Heart right ventricle (tissue), 16 donors: ENCODE data around the gene PGR. TPM values are rescaled to one million over a fixed set of nuclear protein-coding genes. Genes with fewer than 3 reads are reported as not detected.

Source experiments
- ATAC-seq, 8 donors: fragments of 200-7000 bp; cut with Tn5 transposase; one replicate each; pipeline ENCODE4 v1.9.1; 2020; ENCODE audit warnings: mild to moderate bottlenecking in 8 of 8, moderate library complexity in 8 of 8, moderate number of reproducible peaks in 1 of 8
- DNase-seq, 2 donors: peaks; one replicate each; pipeline ENCODE4 v3.0.0-alpha.2; 2020
- H3K27ac ChIP-seq, 10 donors: fragments of 200-600 bp; sonication (generic) in 2 of 10; one replicate each; pipeline versions ENCODE4 v1.5.0 to v1.8.0; 2020 to 2022; ENCODE audit warnings: mild to moderate bottlenecking in 3 of 10
- H3K27me3 ChIP-seq, 7 donors: fragments of 200-600 bp; one replicate each; pipeline ENCODE4 v1.8.0; 2021 to 2022; ENCODE audit warnings: mild to moderate bottlenecking in 2 of 7
- H3K36me3 ChIP-seq, 9 donors: fragments of 200-600 bp; sonication (generic) in 1 of 9; one replicate each; pipeline versions ENCODE4 v1.5.0 to v1.8.0; 2020 to 2022; ENCODE audit warnings: mild to moderate bottlenecking in 2 of 9
- H3K4me1 ChIP-seq, 9 donors: fragments of 200-600 bp; sonication (generic) in 1 of 9; one replicate each; pipeline versions ENCODE4 v1.5.0 to v1.8.0; 2020 to 2022; ENCODE audit warnings: mild to moderate bottlenecking in 4 of 9
- H3K4me3 ChIP-seq, 10 donors: fragments of 200-600 bp; sonication (generic) in 2 of 10; one replicate each; pipeline versions ENCODE4 v1.5.0 to v1.8.0; 2020 to 2022; ENCODE audit warnings: mild to moderate bottlenecking in 7 of 10, moderate library complexity in 2 of 10
- H3K9me3 ChIP-seq, 11 donors: fragments of 200-600 bp in 10 of 11; sonication (generic) in 2 of 11; one replicate each; pipeline versions ENCODE4 v1.5.0 to v1.8.0; 2013 to 2022; ENCODE audit warnings: mild to moderate bottlenecking in 2 of 11, control low read depth in 1 of 11, moderate library complexity in 1 of 11
- WGBS, 2 donors: extraction: QIAGEN DNeasy Blood & Tissue Kit; methylation state at CpG; one replicate each; pipeline ENCODE4 v1.1.7; 2013; ENCODE audit warnings: inconsistent platforms in 1 of 2; 5-methylcytosine and 5-hydroxymethylcytosine counted together
- intact Hi-C, 10 donors: fragments of 100-400 bp; cut with DNase I; formaldehyde crosslinking; loops; one replicate each; pipeline versions ENCODE4 v1.11.1 to v1.14.2; 2022
- polyA plus RNA-seq, 2 donors: library from polyadenylated mRNA; stranded (reverse); fragments of 200-250 nt; gene quantifications; one replicate each; pipeline ENCODE4 v1.2.3, GENCODE V29; 2013
- total RNA-seq, 10 donors: library from RNA; stranded (reverse); fragmentation: NEBNext Ultra II Directional in 3 of 10; extraction: Animal tissue kit (Norgen Biotek cat#: 25700) in 3 of 10; gene quantifications; one replicate each; pipeline versions ENCODE4 v1.2.1 to v1.2.4, GENCODE V29; 2021 to 2023
- TF ChIP-seq, protein P1 (sequence below), 9 donors: fragments of 200-600 bp; sonication (generic) in 2 of 9; IDR thresholded peaks; one replicate each; pipeline versions ENCODE4 v1.5.0 to v1.8.0; 2021 to 2022; ENCODE audit warnings: antibody characterized with exemption in 9 of 9, mild to moderate bottlenecking in 5 of 9, moderate library complexity in 1 of 9
- donor health status: Arrhythmogenic right ventricular cardiomyopathy.
- donor health status: ischemic (EF 13 %, LVEDD 7.1; RV severe dilation, severe dysfunction).
- donor health status: healthy with polysubstance abuse.
- donor health status: DM: no; HTN: yes; CAD: no.
- donor health status: DM: no; HTN: no; CAD: no.
- donor health status: ischemic (EF 25% LVEDD 6.9; RV normal size, moderate dysfunction).
- donor health status: ischemic (EF 25% LVEDD 5.7; RV mildly dilated, moderate dysfunction).
- donor health status: healthy.
- donor health status: DM: yes; HTN: yes; CAD: no.
- donor health status: Ischemic cardiomyopathy.
- donor health status: ischemic (EF 35%, LVEDD 5.7; RV mildly dilated, moderate dysfunction).
- donor health status: nonischemic (EF 11% LVEDD 7.7; RV severe dilation, severe dysfunction).
- donor health status: DM: yes; HTN: yes; CAD: no.
- donor health status: PGD.
- donor health status: ischemic (EF 29% LVEDD 5.4; RV normal size, mild dysfunction).
- donor health status: nonischemic (EF 23%, LVEDD 6.1; RV moderate dilation, normal function).

Gene PGR
- total and polyA plus RNA-seq, 12 donors: 1.1 to 16.3 (median 10.2) TPM

DNA sequence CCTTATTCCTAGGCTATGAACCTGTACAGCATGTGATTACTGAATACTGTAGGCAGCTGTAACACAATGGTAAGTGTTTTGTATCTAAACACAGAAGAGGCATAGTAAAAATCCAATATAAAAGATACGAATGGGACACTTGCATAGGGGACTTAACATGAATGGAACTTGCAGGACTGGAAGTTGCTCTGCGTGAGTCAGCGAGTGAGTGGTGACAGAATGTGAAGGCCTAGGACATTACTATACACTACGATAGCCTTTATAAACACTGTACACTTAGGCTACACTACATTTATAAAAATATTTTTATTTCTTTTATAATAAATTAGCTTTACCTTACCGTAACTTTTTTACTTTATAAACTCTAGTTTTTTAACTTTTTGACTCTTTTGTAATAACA lies 81.1 kb downstream of the PGR start:
- Histone ChIP-seq H3K36me3 (peaks cover 0 to 5% (median 0%) of the 10 kb centered on the region in 9 donors), H3K27me3 (no peaks in the 10 kb centered on the region), H3K27ac (no peak overlapping the region), H3K9me3 (no peaks in the 10 kb centered on the region), H3K4me3 (no peak overlapping the region), H3K4me1 (no peaks in the 10 kb centered on the region)
- intact Hi-C loops: no loop called here
- ATAC-seq: peak in 1 of 8 donors; percentile 33
- TF ChIP-seq, protein P1, sequence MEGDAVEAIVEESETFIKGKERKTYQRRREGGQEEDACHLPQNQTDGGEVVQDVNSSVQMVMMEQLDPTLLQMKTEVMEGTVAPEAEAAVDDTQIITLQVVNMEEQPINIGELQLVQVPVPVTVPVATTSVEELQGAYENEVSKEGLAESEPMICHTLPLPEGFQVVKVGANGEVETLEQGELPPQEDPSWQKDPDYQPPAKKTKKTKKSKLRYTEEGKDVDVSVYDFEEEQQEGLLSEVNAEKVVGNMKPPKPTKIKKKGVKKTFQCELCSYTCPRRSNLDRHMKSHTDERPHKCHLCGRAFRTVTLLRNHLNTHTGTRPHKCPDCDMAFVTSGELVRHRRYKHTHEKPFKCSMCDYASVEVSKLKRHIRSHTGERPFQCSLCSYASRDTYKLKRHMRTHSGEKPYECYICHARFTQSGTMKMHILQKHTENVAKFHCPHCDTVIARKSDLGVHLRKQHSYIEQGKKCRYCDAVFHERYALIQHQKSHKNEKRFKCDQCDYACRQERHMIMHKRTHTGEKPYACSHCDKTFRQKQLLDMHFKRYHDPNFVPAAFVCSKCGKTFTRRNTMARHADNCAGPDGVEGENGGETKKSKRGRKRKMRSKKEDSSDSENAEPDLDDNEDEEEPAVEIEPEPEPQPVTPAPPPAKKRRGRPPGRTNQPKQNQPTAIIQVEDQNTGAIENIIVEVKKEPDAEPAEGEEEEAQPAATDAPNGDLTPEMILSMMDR (IDR thresholded peaks at IDR 0.05): no peak
- no peak for DNase-seq
- WGBS, 2 donors: 74 to 84% methylated on average over 5 of the region's 5 CpGs

DNA sequence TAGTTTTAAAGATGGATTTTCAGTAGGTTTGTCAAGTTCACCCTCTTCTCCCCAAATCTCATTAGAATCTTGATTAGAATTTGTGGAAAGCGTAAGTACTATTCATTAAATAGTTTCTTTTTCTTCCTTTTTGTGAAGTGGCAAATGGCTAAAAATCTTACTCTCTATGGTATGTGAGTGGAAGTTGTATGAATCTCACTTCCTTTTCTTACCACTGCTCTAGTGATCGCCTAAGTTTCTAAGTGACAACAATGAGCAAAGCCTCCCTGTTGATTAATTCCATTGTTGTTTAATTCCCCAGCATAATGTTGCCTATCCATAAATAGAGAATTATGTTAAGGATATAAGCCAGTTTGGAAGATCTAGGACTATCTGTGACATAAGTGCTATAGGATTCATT lies 82.7 kb downstream of the PGR start:
- Histone ChIP-seq H3K4me3 (no peak overlapping the region), H3K4me1 (no peaks in the 10 kb centered on the region), H3K27ac (no peak overlapping the region), H3K27me3 (no peaks in the 10 kb centered on the region), H3K9me3 (no peaks in the 10 kb centered on the region), H3K36me3 (peaks cover 0 to 6% (median 0%) of the 10 kb centered on the region in 9 donors)
- ATAC-seq (no peak), DNase-seq (no peak)
- TF ChIP-seq, protein P1 (IDR thresholded peaks at IDR 0.05): no peak
- intact Hi-C loops: no loop called here
- WGBS, 2 donors: 95 to 96% methylated on average over 2 of the region's 2 CpGs

DNA sequence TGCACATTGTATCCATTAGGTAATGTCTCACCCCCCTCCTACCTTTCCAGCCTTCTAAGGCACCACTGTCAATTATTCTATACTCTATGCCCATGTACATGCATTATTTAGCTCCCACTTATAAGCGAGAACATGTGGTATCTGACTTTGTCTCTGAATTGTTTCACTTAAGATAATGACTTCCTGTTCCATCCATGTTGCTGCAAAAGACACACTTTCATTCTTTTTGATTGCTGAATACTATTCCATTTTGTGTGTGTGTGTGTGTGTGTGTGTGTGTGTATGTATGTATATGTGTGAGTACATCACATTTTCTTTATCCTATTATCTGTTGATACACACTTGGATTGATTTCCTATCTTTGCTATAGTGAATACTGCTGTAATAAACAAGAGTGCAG lies 84.2 kb downstream of the PGR start:
- Histone ChIP-seq H3K4me3 (no peak overlapping the region), H3K9me3 (no peaks in the 10 kb centered on the region), H3K27me3 (no peaks in the 10 kb centered on the region), H3K36me3 (peaks cover 0 to 6% (median 0%) of the 10 kb centered on the region in 9 donors), H3K27ac (no peak overlapping the region), H3K4me1 (no peaks in the 10 kb centered on the region)
- WGBS, 2 donors: 78 to 89% methylated on average over 1 of the region's 1 CpG
- no peak for ATAC-seq
- TF ChIP-seq, protein P1 (IDR thresholded peaks at IDR 0.05): no peak
- no peak for DNase-seq
- intact Hi-C loops: no loop called here

DNA sequence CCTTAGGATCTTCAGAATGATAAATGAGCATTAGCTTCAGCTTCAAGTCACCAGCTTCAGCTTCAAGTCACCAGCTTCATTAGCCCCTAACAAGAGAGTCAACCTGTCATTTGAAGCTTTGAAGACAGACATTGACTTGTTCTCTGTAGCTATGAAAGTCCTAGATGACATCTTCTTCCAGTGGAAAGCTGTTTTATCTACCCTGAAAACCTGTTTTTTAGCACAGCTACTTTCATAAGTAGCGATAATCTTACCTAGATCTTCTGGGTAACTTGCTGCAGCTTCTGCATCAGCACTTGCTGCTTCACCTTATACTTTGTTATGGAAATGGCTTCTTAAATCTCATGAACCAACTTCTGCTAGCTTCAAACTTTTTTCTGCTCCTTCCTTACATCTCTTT lies 85.7 kb downstream of the PGR start:
- Histone ChIP-seq H3K9me3 (no peaks in the 10 kb centered on the region), H3K27me3 (no peaks in the 10 kb centered on the region), H3K27ac (no peak overlapping the region), H3K4me1 (no peaks in the 10 kb centered on the region), H3K4me3 (no peak overlapping the region), H3K36me3 (peaks cover 0 to 6% (median 0%) of the 10 kb centered on the region in 9 donors)
- intact Hi-C loops: no loop called here
- no peak for DNase-seq
- no peak for ATAC-seq
- WGBS, 2 donors: 98 to 100% methylated on average over 1 of the region's 1 CpG
- TF ChIP-seq, protein P1 (IDR thresholded peaks at IDR 0.05): no peak
